HL-60 (cell line): Measurements from ENCODE around the gene DSG3.

Experiments used
- DNase-seq, 2 experiments: peaks; one replicate each; pipeline ENCODE4 v3.0.0-alpha.2; 2010 to 2020; ENCODE audit warnings: low read depth in 1 of 2, low spot score in 1 of 2
- H3K27ac ChIP-seq: fragments of 250-450 bp; sonication (Bioruptor Pico); replicated peaks from 2 replicates; pipeline ENCODE4 v1.5.1; 2020; ENCODE audit warnings: mild to moderate bottlenecking, moderate library complexity
- H3K27me3 ChIP-seq: fragments of 250-450 bp; sonication (Bioruptor Pico); 2 replicates; pipeline ENCODE4 v1.5.1; 2021; ENCODE audit warnings: mild to moderate bottlenecking, moderate library complexity; ENCODE audit not compliant: insufficient read depth, poor library complexity, severe bottlenecking
- H3K4me3 ChIP-seq: replicated peaks from 2 replicates; pipeline ENCODE4 v1.5.1; 2011; ENCODE audit warnings: mild to moderate bottlenecking, control low read depth, low read length; ENCODE audit not compliant: insufficient read depth
- CTCF ChIP-seq: IDR thresholded peaks from one replicate; pipeline ENCODE4 v1.5.1; 2011; ENCODE audit warnings: low read length, control low read depth, inconsistent platforms; ENCODE audit not compliant: insufficient read depth
- GABPA ChIP-seq: IDR thresholded peaks from 2 replicates; pipeline ENCODE4 v1.6.1; 2012; ENCODE audit warnings: low read depth
- POLR2AphosphoS5 ChIP-seq: IDR thresholded peaks from 2 replicates; pipeline ENCODE4 v1.6.1; 2012; ENCODE audit warnings: low read depth
- SPI1 ChIP-seq: IDR thresholded peaks from 2 replicates; pipeline ENCODE4 v1.6.1; 2012; ENCODE audit warnings: low read depth, mild to moderate bottlenecking, borderline replicate concordance
- TF ChIP-seq, protein P1 (sequence below): IDR thresholded peaks from 2 replicates; pipeline ENCODE4 v1.6.1; 2012; ENCODE audit warnings: low read depth; ENCODE audit not compliant: insufficient replicate concordance

DSG3 gene

GRCh38 chr18:31513189-31513935 is 65.8 kb downstream of the DSG3 start:
- DNase-seq, result no peak
- no peak for TF ChIP-seq SPI1
- no peak for TF ChIP-seq CTCF
- TF ChIP-seq GABPA, result no peak
- no peak for TF ChIP-seq POLR2AphosphoS5
- TF ChIP-seq, protein P1, sequence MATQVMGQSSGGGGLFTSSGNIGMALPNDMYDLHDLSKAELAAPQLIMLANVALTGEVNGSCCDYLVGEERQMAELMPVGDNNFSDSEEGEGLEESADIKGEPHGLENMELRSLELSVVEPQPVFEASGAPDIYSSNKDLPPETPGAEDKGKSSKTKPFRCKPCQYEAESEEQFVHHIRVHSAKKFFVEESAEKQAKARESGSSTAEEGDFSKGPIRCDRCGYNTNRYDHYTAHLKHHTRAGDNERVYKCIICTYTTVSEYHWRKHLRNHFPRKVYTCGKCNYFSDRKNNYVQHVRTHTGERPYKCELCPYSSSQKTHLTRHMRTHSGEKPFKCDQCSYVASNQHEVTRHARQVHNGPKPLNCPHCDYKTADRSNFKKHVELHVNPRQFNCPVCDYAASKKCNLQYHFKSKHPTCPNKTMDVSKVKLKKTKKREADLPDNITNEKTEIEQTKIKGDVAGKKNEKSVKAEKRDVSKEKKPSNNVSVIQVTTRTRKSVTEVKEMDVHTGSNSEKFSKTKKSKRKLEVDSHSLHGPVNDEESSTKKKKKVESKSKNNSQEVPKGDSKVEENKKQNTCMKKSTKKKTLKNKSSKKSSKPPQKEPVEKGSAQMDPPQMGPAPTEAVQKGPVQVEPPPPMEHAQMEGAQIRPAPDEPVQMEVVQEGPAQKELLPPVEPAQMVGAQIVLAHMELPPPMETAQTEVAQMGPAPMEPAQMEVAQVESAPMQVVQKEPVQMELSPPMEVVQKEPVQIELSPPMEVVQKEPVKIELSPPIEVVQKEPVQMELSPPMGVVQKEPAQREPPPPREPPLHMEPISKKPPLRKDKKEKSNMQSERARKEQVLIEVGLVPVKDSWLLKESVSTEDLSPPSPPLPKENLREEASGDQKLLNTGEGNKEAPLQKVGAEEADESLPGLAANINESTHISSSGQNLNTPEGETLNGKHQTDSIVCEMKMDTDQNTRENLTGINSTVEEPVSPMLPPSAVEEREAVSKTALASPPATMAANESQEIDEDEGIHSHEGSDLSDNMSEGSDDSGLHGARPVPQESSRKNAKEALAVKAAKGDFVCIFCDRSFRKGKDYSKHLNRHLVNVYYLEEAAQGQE, result no peak
- no peak overlapping the region for H3K27ac ChIP-seq
- no peak overlapping the region for H3K4me3 ChIP-seq
- H3K27me3 ChIP-seq, result peaks cover 16% of the 10 kb centered on the region

DNA sequence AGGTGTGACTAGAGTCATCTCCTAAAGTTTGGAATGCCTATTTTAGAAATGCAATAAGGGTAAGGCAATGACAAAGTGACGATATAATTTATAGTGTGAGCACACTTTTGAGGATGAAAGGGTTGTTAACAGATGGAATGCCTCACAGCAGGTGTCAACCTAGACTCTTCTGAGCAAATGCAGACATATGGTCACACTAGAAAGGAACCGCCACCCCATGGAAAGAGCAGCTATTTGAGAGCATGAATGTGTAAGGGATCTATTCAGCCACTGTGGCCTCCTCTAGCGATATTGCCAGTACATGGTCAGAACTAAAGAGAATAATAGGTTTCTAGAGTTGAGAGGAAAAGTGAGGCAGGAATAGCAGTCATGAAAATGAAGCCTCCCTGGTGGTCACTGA is 68.9 kb downstream of the DSG3 start:
- TF ChIP-seq, protein P1, result no peak
- TF ChIP-seq SPI1, result no peak
- TF ChIP-seq POLR2AphosphoS5, result no peak
- no peak for TF ChIP-seq CTCF
- no peak for TF ChIP-seq GABPA
- DNase-seq, result no peak
- Histone ChIP-seq H3K4me3 (no peak overlapping the region), H3K27me3 (peaks cover 10% of the 10 kb centered on the region), H3K27ac (no peak overlapping the region)

DNA sequence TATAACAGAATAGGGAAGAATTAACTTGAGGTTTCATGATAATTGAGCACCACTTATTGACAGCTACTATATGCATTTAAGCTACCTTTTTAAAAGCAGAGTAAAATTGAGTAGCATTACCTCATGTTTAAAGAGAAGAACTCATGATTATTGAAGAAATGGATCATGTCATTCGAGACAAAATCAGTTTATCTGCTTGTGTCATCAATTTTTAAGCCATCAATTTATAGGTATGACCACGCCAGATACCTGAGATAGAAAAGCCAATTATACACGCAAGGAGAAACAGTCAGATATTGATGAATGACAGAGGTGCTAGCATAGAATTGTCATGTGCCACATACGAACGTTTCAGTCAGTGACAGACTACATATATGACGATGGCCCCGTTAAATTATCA is 78.8 kb downstream of the DSG3 start:
- no peak for TF ChIP-seq GABPA
- peaks cover under 1% of the 10 kb centered on the region for H3K27me3 ChIP-seq
- H3K4me3 ChIP-seq, result no peak overlapping the region
- DNase-seq, result no peak
- no peak overlapping the region for H3K27ac ChIP-seq
